ENCODE measurements around the gene E4F1.

Gene E4F1

DNA sequence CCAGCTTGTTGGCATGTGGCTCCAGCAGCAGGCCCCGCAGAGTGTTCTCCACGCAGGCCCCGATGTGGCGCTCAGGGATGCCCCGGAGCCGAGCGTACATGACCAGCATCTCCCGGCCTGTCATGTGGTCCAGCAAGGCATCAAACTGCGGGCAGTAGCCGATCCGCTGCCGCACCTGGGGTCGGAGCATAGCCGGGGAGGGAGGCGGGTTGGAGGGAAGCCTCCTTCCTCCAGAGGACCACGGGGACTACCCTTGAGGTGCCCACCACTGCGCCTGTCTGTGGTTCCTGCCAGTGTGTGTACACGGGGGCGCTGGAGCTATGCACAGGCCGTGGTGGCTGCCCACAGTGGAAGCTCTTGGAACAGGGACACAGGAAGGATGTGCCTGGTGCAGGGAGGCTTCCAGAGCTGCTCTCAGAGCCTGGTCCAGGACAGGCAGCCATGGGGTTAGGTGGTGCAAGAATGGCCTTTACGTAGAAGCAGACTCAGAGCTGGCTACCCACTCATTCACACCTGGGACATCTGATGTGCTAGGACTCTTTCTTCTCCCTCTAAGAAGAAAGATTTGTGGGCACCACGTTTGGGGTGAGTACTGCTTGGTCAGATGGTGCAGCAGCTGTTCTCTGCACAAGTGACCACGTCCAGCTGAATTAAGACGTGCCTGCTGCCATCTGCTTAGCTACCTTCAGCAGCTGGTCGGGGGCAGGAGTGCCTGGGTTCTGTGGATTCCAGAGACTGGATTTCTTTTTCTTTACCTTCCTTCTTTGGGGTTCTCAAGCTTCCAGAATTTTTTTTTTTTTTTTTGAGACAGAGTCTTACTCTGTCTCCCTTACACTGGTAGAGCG, 55.8 kb downstream of the E4F1 start:
- Histone ChIP-seq H3K36me3 (replicated peaks; ENCODE audit: low read depth, low read length) (no peaks in the 10 kb centered on the region), H2AFZ (ENCODE audit: low read depth, low read length) (no peak overlapping the region), H3K4me3 (ENCODE audit: low read length) (no peak overlapping the region), H4K20me1 (ENCODE audit: insufficient read depth, low read length) (no peaks in the 10 kb centered on the region), H3K27ac (ENCODE audit: low read length) (no peak overlapping the region), H3K27me3 (ENCODE audit: low read depth, low read length) (no peaks in the 10 kb centered on the region), H3K4me1 (ENCODE audit: low read length) (peaks cover 5% of the 10 kb centered on the region; the same call in 1 of the 2 replicates), H3K4me2 (ENCODE audit: low read length) (no peak overlapping the region), H3K9me3 (ENCODE audit: insufficient read depth, low read length) (no peaks in the 10 kb centered on the region), H3K79me2 (ENCODE audit: low read length) (no peaks in the 10 kb centered on the region), H3K9ac (ENCODE audit: low read length) (no peak overlapping the region)
- TF ChIP-seq, protein P1, sequence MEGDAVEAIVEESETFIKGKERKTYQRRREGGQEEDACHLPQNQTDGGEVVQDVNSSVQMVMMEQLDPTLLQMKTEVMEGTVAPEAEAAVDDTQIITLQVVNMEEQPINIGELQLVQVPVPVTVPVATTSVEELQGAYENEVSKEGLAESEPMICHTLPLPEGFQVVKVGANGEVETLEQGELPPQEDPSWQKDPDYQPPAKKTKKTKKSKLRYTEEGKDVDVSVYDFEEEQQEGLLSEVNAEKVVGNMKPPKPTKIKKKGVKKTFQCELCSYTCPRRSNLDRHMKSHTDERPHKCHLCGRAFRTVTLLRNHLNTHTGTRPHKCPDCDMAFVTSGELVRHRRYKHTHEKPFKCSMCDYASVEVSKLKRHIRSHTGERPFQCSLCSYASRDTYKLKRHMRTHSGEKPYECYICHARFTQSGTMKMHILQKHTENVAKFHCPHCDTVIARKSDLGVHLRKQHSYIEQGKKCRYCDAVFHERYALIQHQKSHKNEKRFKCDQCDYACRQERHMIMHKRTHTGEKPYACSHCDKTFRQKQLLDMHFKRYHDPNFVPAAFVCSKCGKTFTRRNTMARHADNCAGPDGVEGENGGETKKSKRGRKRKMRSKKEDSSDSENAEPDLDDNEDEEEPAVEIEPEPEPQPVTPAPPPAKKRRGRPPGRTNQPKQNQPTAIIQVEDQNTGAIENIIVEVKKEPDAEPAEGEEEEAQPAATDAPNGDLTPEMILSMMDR (IDR thresholded peaks at IDR 0.05; ENCODE audit: low read depth, low read length), result no peak
- no peak for TF ChIP-seq EZH2phosphoT487 (IDR thresholded peaks at IDR 0.05; ENCODE audit: low read depth)

DNA sequence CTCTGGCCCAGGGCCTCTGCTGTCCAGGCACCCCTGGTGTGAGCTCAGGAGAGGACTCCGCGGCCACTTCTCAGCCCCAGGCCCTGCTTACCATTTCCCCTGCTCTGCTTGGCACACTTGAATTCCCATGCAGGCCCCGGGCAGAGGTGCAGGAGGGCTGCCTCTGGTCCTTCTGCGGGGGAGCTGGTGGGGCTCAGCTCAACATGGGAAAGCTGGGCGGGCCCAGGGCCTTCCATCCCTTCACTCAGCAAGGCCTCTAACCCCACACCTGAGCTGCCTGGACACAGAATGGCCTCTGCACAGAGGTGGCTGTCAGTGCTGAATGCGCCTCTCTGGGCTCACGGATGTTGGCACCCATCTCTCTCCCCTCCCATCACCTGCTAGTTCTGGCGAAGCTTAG, 57.1 kb downstream of the E4F1 start:
- Histone ChIP-seq H3K4me1 (ENCODE audit: low read length) (peaks cover 5% of the 10 kb centered on the region; the same call in 1 of the 2 replicates), H3K9me3 (ENCODE audit: insufficient read depth, low read length) (no peaks in the 10 kb centered on the region), H3K27ac (ENCODE audit: low read length) (no peak overlapping the region), H3K4me2 (ENCODE audit: low read length) (no peak overlapping the region), H3K4me3 (ENCODE audit: low read length) (no peak overlapping the region), H3K36me3 (replicated peaks; ENCODE audit: low read depth, low read length) (no peaks in the 10 kb centered on the region), H2AFZ (ENCODE audit: low read depth, low read length) (no peak overlapping the region), H3K27me3 (ENCODE audit: low read depth, low read length) (no peaks in the 10 kb centered on the region), H4K20me1 (ENCODE audit: insufficient read depth, low read length) (no peaks in the 10 kb centered on the region), H3K79me2 (ENCODE audit: low read length) (no peaks in the 10 kb centered on the region), H3K9ac (ENCODE audit: low read length) (no peak overlapping the region)
- TF ChIP-seq, protein P1 (IDR thresholded peaks at IDR 0.05; ENCODE audit: low read depth, low read length), result no peak
- no peak for TF ChIP-seq EZH2phosphoT487 (IDR thresholded peaks at IDR 0.05; ENCODE audit: low read depth)

- H2AFZ ChIP-seq (ENCODE audit: low read depth, low read length), result no peak overlapping the region
- H3K9ac ChIP-seq (ENCODE audit: low read length), result no peak overlapping the region
- H3K4me3 ChIP-seq (ENCODE audit: low read length), result no peak overlapping the region
- H3K27ac ChIP-seq (ENCODE audit: low read length), result no peak overlapping the region
- no peaks in the 10 kb centered on the region for H4K20me1 ChIP-seq (ENCODE audit: insufficient read depth, low read length)
- H3K27me3 ChIP-seq (ENCODE audit: low read depth, low read length), result no peaks in the 10 kb centered on the region
- peaks cover 5% of the 10 kb centered on the region; the same call in 1 of the 2 replicates for H3K4me1 ChIP-seq (ENCODE audit: low read length)
- TF ChIP-seq, protein P1 (IDR thresholded peaks at IDR 0.05; ENCODE audit: low read depth, low read length), result no peak
- TF ChIP-seq EZH2phosphoT487 (IDR thresholded peaks at IDR 0.05; ENCODE audit: low read depth), result no peak
- no peaks in the 10 kb centered on the region for H3K36me3 ChIP-seq (replicated peaks; ENCODE audit: low read depth, low read length)
- H3K9me3 ChIP-seq (ENCODE audit: insufficient read depth, low read length), result no peaks in the 10 kb centered on the region
- no peak overlapping the region for H3K4me2 ChIP-seq (ENCODE audit: low read length)
- no peaks in the 10 kb centered on the region for H3K79me2 ChIP-seq (ENCODE audit: low read length)
Observed at GRCh38 chr16:2280981-2281542, 57.7 kb downstream of the E4F1 start.

- H3K9me3 ChIP-seq (ENCODE audit: insufficient read depth, low read length), result no peaks in the 10 kb centered on the region
- no peaks in the 10 kb centered on the region for H4K20me1 ChIP-seq (ENCODE audit: insufficient read depth, low read length)
- no peak overlapping the region for H2AFZ ChIP-seq (ENCODE audit: low read depth, low read length)
- peaks cover 5% of the 10 kb centered on the region; the same call in 1 of the 2 replicates for H3K4me1 ChIP-seq (ENCODE audit: low read length)
- H3K4me2 ChIP-seq (ENCODE audit: low read length), result no peak overlapping the region
- H3K27ac ChIP-seq (ENCODE audit: low read length), result no peak overlapping the region
- TF ChIP-seq, protein P1 (IDR thresholded peaks at IDR 0.05; ENCODE audit: low read depth, low read length), result no peak
- no peak overlapping the region for H3K4me3 ChIP-seq (ENCODE audit: low read length)
- H3K9ac ChIP-seq (ENCODE audit: low read length), result no peak overlapping the region
- H3K27me3 ChIP-seq (ENCODE audit: low read depth, low read length), result no peaks in the 10 kb centered on the region
- H3K79me2 ChIP-seq (ENCODE audit: low read length), result no peaks in the 10 kb centered on the region
- H3K36me3 ChIP-seq (replicated peaks; ENCODE audit: low read depth, low read length), result no peaks in the 10 kb centered on the region
Observed at GRCh38 chr16:2282262-2282661, 58.9 kb downstream of the E4F1 start.

Data from OCI-LY3 (cell line).